GM21717 (cell line): ENCODE results near the gene DNAH6.

ENCODE experiments used
- ATAC-seq: cut with Tn5 transposase; IDR thresholded peaks from one replicate; pipeline ENCODE4 v1.9.1; 2021; ENCODE audit warnings: mild to moderate bottlenecking, moderate library complexity; ENCODE audit not compliant: unreplicated experiment

DNAH6 gene

GRCh38 chr2:84619794-84620371 lies 103.6 kb downstream of the DNAH6 start:
- ATAC-seq: no peak

GRCh38 chr2:84628486-84628885 lies 112.2 kb downstream of the DNAH6 start:
- ATAC-seq: no peak

- ATAC-seq: no peak
These were observed 113.3 kb downstream of the DNAH6 start for GRCh38 chr2:84629550-84629949.

GRCh38 chr2:84631047-84631446 lies 114.7 kb downstream of the DNAH6 start:
- no peak for ATAC-seq

GRCh38 chr2:84631985-84632384 lies 115.7 kb downstream of the DNAH6 start:
- no peak for ATAC-seq

DNA sequence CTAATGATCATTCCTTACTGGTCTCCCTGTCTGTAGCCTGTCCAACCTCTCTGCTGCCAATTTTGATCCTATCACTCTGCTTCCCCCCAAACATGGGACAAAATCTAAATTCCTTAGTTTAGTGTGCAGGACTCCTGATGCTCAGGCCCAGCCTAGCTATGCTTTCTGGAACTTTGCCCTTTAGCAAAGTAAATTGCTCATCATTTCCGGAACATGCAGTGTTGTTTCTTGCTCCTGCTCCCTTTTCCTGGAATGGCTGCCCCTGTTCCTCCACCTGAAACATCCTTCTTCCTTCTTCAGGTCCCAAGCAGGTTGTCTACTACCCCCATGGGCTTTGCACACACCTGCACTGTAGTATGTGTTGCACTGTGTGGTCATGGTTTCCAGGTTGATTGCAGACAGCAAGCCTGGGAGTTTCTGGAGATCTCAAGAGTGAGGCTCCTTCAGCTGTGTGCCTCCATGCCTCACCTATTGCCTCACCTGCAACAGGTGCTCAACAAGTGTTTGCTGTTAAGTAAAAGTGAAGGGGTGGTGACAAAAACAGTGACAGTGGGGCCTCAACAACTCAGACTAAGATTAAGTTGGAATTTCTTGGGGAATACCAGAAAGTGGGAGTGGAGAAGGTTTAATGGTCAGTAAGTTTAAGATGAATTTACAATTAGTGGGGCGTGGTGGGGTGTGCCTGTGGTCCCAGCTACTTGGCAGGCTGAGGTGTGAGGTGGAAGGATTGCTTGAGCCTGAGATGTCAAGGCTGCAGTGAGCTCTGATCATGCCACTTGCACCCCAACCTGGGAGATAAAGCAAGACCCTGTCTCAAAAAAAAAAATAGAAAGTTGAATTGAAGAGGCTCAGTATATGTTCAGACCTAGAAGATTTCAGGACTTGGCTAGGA lies 120.0 kb downstream of the DNAH6 start:
- no peak for ATAC-seq

GRCh38 chr2:84639751-84640150 lies 123.5 kb downstream of the DNAH6 start:
- ATAC-seq: no peak

GRCh38 chr2:84640411-84640810 lies 124.1 kb downstream of the DNAH6 start:
- no peak for ATAC-seq

- no peak for ATAC-seq
These were observed 124.7 kb downstream of the DNAH6 start for GRCh38 chr2:84641021-84641420.

DNA sequence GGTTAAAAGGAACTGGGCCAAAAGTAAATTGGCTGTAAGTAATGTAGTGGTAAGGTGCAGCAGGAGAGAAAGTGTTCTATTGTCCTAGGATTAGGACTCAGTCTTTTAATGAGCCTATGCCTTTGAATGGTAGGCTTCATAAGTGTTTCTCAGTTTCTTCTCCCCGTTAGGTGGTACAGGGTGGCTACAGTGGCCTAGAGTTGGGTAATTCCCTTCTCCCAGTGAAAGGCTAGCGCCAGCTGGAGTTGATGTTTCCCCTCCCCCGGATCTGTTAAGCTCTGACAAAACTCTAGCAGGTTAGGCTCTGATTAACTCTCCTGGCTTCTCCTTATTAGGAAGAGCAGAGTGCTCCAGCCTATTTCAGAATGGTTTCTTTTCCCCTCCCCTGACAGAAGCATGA lies 127.7 kb downstream of the DNAH6 start:
- no peak for ATAC-seq

DNA sequence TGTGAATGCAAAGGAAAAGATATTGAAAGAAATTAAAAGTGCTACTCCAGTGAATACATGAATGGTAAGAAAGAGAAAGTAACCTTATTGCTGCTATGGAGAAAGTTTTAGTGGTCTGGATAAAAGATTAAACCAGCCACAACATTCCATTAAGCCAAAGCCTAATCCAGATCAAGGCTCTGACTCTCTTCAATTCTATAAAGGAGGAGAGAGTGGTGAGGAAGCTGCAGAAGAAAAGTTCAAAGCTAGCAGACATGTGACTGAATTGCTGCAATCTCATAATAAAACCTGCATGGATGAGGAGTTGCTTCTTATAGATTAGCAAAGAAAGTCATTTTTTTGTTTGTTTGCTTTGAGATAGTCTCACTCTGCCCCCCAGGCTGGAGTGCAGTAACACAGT lies 130.2 kb downstream of the DNAH6 start:
- ATAC-seq: no peak

DNA sequence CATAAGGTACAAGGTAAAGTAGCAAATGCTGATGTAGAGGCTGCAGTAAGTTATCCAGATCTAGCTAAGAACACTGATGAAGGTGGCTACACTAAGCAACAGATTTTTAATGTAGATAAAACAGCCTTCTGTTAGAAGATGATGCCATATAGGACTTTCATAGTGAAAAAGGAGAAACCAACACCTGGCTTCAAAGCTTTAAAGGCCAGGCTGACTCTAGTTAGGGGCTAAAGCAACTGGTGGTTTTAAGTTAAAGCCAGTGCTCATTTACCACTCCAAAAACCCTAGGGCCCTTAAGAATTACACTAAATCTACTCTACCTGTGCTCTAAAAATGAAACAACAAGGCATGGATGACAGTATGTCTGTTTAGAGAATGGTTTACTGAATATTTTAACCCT lies 131.0 kb downstream of the DNAH6 start:
- no peak for ATAC-seq

- ATAC-seq: no peak
These were observed 132.8 kb downstream of the DNAH6 start for GRCh38 chr2:84649058-84649457.

DNA sequence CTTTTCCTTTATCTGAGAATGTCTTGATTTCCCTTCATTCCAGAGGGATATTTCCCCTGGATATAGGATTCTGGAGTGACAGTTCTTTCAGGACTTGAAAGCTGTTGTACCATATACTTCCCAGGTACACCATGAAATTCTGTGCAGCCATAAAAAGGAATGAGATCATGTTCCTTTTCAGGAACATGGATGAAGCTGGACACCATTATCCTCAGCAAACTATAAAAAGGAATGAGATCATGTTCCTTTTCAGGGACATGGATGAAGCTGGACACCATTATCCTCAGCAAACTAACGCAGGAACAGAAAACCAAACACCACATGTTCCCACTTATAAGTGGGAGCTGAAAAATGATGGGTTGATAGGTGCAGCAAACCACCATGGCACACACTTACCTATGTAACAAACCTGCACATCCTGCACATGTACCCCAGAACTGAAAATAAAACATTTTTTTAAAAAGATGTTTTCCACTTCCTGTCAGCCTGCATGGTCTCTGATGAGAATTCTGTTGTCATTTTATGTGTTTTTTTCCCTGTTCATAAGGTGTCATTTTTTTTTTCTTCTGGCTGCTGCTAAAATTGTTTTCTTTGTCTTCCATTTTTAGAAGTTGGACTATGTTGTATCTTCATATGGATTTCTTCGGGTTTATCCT lies 133.3 kb downstream of the DNAH6 start:
- no peak for ATAC-seq

DNA sequence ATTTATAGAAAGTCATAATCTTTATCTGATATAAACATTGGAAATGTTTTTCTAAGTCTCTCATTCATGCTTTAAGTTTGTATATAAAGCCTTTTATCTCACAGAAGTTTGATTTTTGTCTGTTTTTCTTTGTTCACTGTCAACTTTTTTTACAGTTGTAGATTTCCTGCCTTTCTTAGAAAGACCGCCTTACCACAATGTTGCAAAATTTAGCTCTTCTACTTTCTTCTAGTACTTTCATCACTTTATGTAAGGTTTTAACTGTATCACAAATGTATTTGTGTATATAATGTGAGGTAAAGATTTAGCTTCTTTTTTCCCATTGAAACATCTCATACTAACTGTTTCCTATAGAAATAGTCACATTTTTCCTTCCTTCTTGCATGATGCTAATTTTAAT lies 136.1 kb downstream of the DNAH6 start:
- ATAC-seq: no peak

GRCh38 chr2:84653302-84653701 lies 137.0 kb downstream of the DNAH6 start:
- ATAC-seq: no peak

GRCh38 chr2:84654414-84654813 lies 138.1 kb downstream of the DNAH6 start:
- no peak for ATAC-seq

DNA sequence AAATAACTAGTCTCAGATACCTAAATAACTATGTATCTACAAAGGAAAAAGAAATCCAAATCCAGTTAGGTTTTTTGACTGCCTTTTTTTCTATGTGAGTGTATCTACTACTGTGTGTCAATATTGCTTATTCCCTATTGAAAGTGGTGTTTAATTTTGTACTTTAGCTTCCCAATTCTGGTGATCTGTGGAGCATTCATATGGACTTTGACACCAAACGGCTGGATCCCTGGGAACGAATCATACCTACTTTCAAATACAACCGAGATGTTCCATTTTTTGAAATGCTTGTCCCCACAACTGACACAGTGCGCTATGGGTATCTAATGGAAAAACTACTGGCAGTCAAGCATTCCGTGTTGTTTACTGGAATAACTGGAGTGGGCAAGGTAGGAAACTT lies 152.8 kb downstream of the DNAH6 start:
- ATAC-seq: no peak

- ATAC-seq: no peak
These were observed 157.8 kb downstream of the DNAH6 start for GRCh38 chr2:84674099-84674498.

DNA sequence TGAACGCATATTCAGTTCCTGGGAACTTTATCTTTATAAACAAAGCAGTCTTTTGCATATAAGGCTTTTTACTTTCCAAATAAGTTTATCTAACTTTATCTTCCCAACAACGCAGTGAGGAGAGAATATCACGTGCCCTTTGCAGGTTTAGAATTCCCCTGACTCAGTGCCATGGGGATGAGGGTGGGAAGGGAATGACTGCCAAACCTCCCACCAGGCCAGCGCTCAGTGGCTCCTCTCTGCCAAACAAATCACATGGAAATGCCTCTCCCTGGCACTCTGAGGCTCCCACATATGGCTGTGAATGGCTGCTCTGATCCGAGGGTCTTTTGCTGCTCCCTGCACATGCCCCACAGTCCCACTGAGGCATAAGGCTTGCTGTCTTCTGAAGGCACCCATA lies 158.3 kb downstream of the DNAH6 start:
- ATAC-seq: no peak

GRCh38 chr2:84676295-84676694 lies 160.0 kb downstream of the DNAH6 start:
- no peak for ATAC-seq

- ATAC-seq: no peak
These were observed 161.9 kb downstream of the DNAH6 start for GRCh38 chr2:84678214-84678613.
